ENCODE results near the gene LRRC9.

Gene LRRC9

GRCh38 chr14:59920378-59920683 lies 387 bp downstream of the LRRC9 start:
- POLR2A ChIA-PET, result interaction anchor here (0.5 to 0.6 kb wide), 4 partner anchors 105 to 792 kb away, joined by 3 to 7 read pairs (median 4); partner anchors contain the start of genes JKAMP and L3HYPDH
- no peaks in the 10 kb centered on the region for H3K9me3 ChIP-seq (ENCODE audit: control insufficient read depth, insufficient read depth, low read depth, low read length)
- H3K27ac ChIP-seq (ENCODE audit: extremely low read depth, low read depth, low read length), result 0 out of 2 replicates have a peak overlapping the region, but pooled peaks have one; percentile 25
- H3K36me3 ChIP-seq (ENCODE audit: control insufficient read depth in 2 of 2, insufficient read depth in 1 of 2, low read length in 2 of 2), result peaks cover 0 to 5% of the 10 kb centered on the region in 2 experiments; a peak in 2 of 3 replicates
- peaks cover 3% of the 10 kb centered on the region; the same call in 1 of the 2 replicates for H3K4me1 ChIP-seq (ENCODE audit: control insufficient read depth, insufficient read depth, low read length)
- no peak for TF ChIP-seq ZNF76 (tag by site-specific recombination; IDR thresholded peaks at IDR 0.05; ENCODE audit: borderline replicate concordance, low read depth)
- peak; percentile 98 for TF ChIP-seq ZBTB48 (tag by site-specific recombination; IDR thresholded peaks at IDR 0.05)
- no peak overlapping the region for H3K4me3 ChIP-seq (ENCODE audit: low read depth, low read length)
- CTCF ChIA-PET, result no interaction called here

DNA sequence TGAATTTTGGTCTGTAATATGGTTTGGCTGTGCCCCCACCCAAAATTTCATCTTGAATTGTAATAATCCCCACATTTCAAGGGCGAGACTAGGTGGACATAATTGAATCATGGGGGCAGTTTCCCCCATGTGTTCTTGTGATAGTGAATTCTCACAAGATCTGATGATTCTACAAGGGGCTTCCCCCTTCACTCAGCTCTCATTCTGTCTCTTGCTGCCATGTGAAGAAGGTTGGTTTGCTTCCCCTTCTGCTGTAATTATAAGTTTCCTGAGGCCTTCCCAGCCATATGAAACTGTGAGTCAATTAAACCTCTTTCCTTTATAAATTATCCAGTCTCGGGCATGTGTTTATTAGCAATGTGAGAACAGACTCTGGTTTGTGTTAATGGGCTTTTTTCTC lies 5.9 kb downstream of the LRRC9 start:
- no peaks in the 10 kb centered on the region for H3K36me3 ChIP-seq (ENCODE audit: control insufficient read depth in 2 of 2, insufficient read depth in 1 of 2, low read length in 2 of 2)
- TF ChIP-seq ZNF266 (tag by site-specific recombination; IDR thresholded peaks at IDR 0.05; ENCODE audit: low read depth), result no peak
- TF ChIP-seq ZBTB17 (tag by site-specific recombination; IDR thresholded peaks at IDR 0.05), result no peak
- TF ChIP-seq, protein P1, sequence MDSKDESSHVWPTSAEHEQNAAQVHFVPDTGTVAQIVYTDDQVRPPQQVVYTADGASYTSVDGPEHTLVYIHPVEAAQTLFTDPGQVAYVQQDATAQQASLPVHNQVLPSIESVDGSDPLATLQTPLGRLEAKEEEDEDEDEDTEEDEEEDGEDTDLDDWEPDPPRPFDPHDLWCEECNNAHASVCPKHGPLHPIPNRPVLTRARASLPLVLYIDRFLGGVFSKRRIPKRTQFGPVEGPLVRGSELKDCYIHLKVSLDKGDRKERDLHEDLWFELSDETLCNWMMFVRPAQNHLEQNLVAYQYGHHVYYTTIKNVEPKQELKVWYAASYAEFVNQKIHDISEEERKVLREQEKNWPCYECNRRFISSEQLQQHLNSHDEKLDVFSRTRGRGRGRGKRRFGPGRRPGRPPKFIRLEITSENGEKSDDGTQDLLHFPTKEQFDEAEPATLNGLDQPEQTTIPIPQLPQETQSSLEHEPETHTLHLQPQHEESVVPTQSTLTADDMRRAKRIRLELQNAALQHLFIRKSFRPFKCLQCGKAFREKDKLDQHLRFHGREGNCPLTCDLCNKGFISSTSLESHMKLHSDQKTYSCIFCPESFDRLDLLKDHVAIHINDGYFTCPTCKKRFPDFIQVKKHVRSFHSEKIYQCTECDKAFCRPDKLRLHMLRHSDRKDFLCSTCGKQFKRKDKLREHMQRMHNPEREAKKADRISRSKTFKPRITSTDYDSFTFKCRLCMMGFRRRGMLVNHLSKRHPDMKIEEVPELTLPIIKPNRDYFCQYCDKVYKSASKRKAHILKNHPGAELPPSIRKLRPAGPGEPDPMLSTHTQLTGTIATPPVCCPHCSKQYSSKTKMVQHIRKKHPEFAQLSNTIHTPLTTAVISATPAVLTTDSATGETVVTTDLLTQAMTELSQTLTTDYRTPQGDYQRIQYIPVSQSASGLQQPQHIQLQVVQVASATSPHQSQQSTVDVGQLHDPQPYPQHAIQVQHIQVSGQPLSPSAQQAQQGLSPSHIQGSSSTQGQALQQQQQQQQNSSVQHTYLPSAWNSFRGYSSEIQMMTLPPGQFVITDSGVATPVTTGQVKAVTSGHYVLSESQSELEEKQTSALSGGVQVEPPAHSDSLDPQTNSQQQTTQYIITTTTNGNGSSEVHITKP (tag by site-specific recombination; IDR thresholded peaks at IDR 0.05), result no peak
- no peak for TF ChIP-seq ZNF341 (tag by site-specific recombination; IDR thresholded peaks at IDR 0.05; ENCODE audit: low read depth)
- no peak for TF ChIP-seq ZNF544 (tag by site-specific recombination; IDR thresholded peaks at IDR 0.05)
- TF ChIP-seq, protein P2, sequence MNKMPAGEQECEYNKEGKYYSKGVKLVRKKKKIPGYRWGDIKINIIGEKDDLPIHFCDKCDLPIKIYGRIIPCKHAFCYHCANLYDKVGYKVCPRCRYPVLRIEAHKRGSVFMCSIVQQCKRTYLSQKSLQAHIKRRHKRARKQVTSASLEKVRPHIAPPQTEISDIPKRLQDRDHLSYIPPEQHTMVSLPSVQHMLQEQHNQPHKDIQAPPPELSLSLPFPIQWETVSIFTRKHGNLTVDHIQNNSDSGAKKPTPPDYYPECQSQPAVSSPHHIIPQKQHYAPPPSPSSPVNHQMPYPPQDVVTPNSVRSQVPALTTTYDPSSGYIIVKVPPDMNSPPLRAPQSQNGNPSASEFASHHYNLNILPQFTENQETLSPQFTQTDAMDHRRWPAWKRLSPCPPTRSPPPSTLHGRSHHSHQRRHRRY (tag by site-specific recombination; IDR thresholded peaks at IDR 0.05), result no peak
- no peak for TF ChIP-seq ZNF610 (tag by site-specific recombination; IDR thresholded peaks at IDR 0.05; ENCODE audit: borderline replicate concordance)
- TF ChIP-seq, protein P3, sequence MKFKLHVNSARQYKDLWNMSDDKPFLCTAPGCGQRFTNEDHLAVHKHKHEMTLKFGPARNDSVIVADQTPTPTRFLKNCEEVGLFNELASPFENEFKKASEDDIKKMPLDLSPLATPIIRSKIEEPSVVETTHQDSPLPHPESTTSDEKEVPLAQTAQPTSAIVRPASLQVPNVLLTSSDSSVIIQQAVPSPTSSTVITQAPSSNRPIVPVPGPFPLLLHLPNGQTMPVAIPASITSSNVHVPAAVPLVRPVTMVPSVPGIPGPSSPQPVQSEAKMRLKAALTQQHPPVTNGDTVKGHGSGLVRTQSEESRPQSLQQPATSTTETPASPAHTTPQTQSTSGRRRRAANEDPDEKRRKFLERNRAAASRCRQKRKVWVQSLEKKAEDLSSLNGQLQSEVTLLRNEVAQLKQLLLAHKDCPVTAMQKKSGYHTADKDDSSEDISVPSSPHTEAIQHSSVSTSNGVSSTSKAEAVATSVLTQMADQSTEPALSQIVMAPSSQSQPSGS (tag by site-specific recombination; IDR thresholded peaks at IDR 0.05; ENCODE audit: low read depth), result no peak
- TF ChIP-seq ZFHX2 (tag by site-specific recombination; conservative IDR thresholded peaks at IDR 0.05), result no peak
- no peak for TF ChIP-seq GLI4 (tag by site-specific recombination; IDR thresholded peaks at IDR 0.05)
- TF ChIP-seq ZNF664 (tag by site-specific recombination; IDR thresholded peaks at IDR 0.05), result no peak
- CTCF ChIA-PET, result interaction anchor here (2.6 kb wide), 1 partner anchor 39 kb away, joined by 9 read pairs; no protein-coding TSS in a partner anchor
- no peak overlapping the region for H3K27ac ChIP-seq (ENCODE audit: extremely low read depth, low read depth, low read length)
- POLR2A ChIA-PET, result no interaction called here
- no peaks in the 10 kb centered on the region for H3K9me3 ChIP-seq (ENCODE audit: control insufficient read depth, insufficient read depth, low read depth, low read length)
- H3K4me1 ChIP-seq (ENCODE audit: control insufficient read depth, insufficient read depth, low read length), result no peaks in the 10 kb centered on the region
- no peak overlapping the region for H3K4me3 ChIP-seq (ENCODE audit: low read depth, low read length)

GRCh38 chr14:59926534-59926933 lies 6.6 kb downstream of the LRRC9 start:
- Histone ChIP-seq H3K4me3 (ENCODE audit: low read depth, low read length) (no peak overlapping the region), H3K27ac (ENCODE audit: extremely low read depth, low read depth, low read length) (no peak overlapping the region), H3K9me3 (ENCODE audit: control insufficient read depth, insufficient read depth, low read depth, low read length) (no peaks in the 10 kb centered on the region), H3K4me1 (ENCODE audit: control insufficient read depth, insufficient read depth, low read length) (no peaks in the 10 kb centered on the region), H3K36me3 (ENCODE audit: control insufficient read depth in 2 of 2, insufficient read depth in 1 of 2, low read length in 2 of 2) (no peaks in the 10 kb centered on the region)
- ChIA-PET POLR2A (no interaction called here), CTCF (no interaction called here)
- TF ChIP-seq ZNF138 (tag by site-specific recombination; IDR thresholded peaks at IDR 0.05; ENCODE audit: borderline replicate concordance) (no peak), ZNF549 (tag by site-specific recombination; IDR thresholded peaks at IDR 0.05) (no peak), ZNF768 (tag by site-specific recombination; IDR thresholded peaks at IDR 0.05) (no peak), GLI4 (tag by site-specific recombination; IDR thresholded peaks at IDR 0.05) (no peak), ZNF654 (tag by site-specific recombination; IDR thresholded peaks at IDR 0.05; ENCODE audit: low read depth) (no peak), ZNF394 (tag by site-specific recombination; IDR thresholded peaks at IDR 0.05; ENCODE audit: borderline replicate concordance) (no peak), ZNF560 (tag by site-specific recombination; IDR thresholded peaks at IDR 0.05; ENCODE audit: borderline replicate concordance) (no peak), BCL6B (tag by site-specific recombination; IDR thresholded peaks at IDR 0.05) (no peak), ZNF311 (tag by site-specific recombination; IDR thresholded peaks at IDR 0.05; ENCODE audit: borderline replicate concordance) (no peak), ZNF202 (tag by site-specific recombination; IDR thresholded peaks at IDR 0.05; ENCODE audit: borderline replicate concordance) (no peak), ZEB2 (tag by site-specific recombination; IDR thresholded peaks at IDR 0.05) (no peak), ZNF521 (tag by site-specific recombination; IDR thresholded peaks at IDR 0.05) (no peak), TCF7L2 (IDR thresholded peaks at IDR 0.05; ENCODE audit: borderline replicate concordance, low read depth, low read length) (no peak)
